CD4-positive, alpha-beta T cell treated with Interleukin-6 for 4 hours (primary cell): Measurements from ENCODE around the gene PPP1R14C.

ENCODE experiments used
- DNase-seq: peaks from one replicate; pipeline ENCODE4 v3.0.0-alpha.2; 2020; ENCODE audit warnings: mixed read lengths

Gene PPP1R14C

GRCh38 chr6:150275489-150275888, 132.6 kb downstream of the PPP1R14C start:
- no peak for DNase-seq

GRCh38 chr6:150276168-150276936, 133.5 kb downstream of the PPP1R14C start:
- no peak for DNase-seq

- DNase-seq: no peak
Observed at GRCh38 chr6:150276937-150277742, 134.3 kb downstream of the PPP1R14C start.

- no peak for DNase-seq
Observed at GRCh38 chr6:150279533-150279932, 136.7 kb downstream of the PPP1R14C start.

- DNase-seq: no peak
Observed at GRCh38 chr6:150280703-150281102, 137.9 kb downstream of the PPP1R14C start.

GRCh38 chr6:150281767-150282166, 138.9 kb downstream of the PPP1R14C start:
- DNase-seq: no peak

- DNase-seq: no peak
Observed at GRCh38 chr6:150282806-150283205, 140.0 kb downstream of the PPP1R14C start.

GRCh38 chr6:150286460-150286859, 143.6 kb downstream of the PPP1R14C start:
- no peak for DNase-seq

GRCh38 chr6:150286912-150287311, 144.1 kb downstream of the PPP1R14C start:
- DNase-seq: no peak

- DNase-seq: no peak
Observed at GRCh38 chr6:150288456-150288855, 145.6 kb downstream of the PPP1R14C start.

- DNase-seq: no peak
Observed at GRCh38 chr6:150289454-150290071, 146.7 kb downstream of the PPP1R14C start.

GRCh38 chr6:150290429-150290828, 147.6 kb downstream of the PPP1R14C start:
- no peak for DNase-seq

GRCh38 chr6:150291968-150292710, 149.3 kb downstream of the PPP1R14C start:
- DNase-seq: no peak

GRCh38 chr6:150293019-150293418, 150.2 kb downstream of the PPP1R14C start:
- DNase-seq: no peak

GRCh38 chr6:150293423-150294173, 150.8 kb downstream of the PPP1R14C start:
- DNase-seq: no peak

- no peak for DNase-seq
Observed at GRCh38 chr6:150296890-150297289, 154.0 kb downstream of the PPP1R14C start.

GRCh38 chr6:150297327-150298029, 154.6 kb downstream of the PPP1R14C start:
- DNase-seq: no peak

GRCh38 chr6:150298030-150298380, 155.2 kb downstream of the PPP1R14C start:
- no peak for DNase-seq

GRCh38 chr6:150298676-150299075, 155.8 kb downstream of the PPP1R14C start:
- DNase-seq: no peak
